ENCODE data around the gene SPAG7. TPM values are rescaled to one million over a fixed set of nuclear protein-coding genes. Genes with fewer than 3 reads are reported as not detected.
A peak's percentile ranks its signal among the peaks of the same experiment; 100 is the strongest.

SPAG7 gene
- total and polyA plus RNA-seq, 8 donors: 15.8 to 58.4 (median 25.2) TPM

GRCh38 chr17:4958102-4958501 lies 9.5 kb downstream of the SPAG7 start:
- FAIRE-seq: no peak
- intact Hi-C loops (cut with DNase I): no loop called here
- WGBS, 2 donors: 47 to 53% methylated on average over 3 of the region's 3 CpGs

GRCh38 chr17:4956493-4957061 lies 11.0 kb downstream of the SPAG7 start:
- no peak overlapping the region for H3K27ac ChIP-seq
- H3K27me3 ChIP-seq: no peaks in the 10 kb centered on the region
- peaks cover 5 to 15% (median 6%) of the 10 kb centered on the region in 3 donors for H3K36me3 ChIP-seq
- FAIRE-seq (no peak), DNase-seq (peak in 3 of 6 donors; percentile 27 to 79 (median 67)), ATAC-seq (peak in 2 of 4 donors; percentile 50 to 51)
- WGBS, 2 donors: 66 to 76% methylated on average over 10 of the region's 10 CpGs
- peak in 2 of 4 donors; percentile 12 to 18 for TF ChIP-seq CTCF (IDR thresholded peaks at IDR 0.05)
- intact Hi-C loops (cut with DNase I): no loop called here
- no peak overlapping the region for H3K4me3 ChIP-seq
- no peaks in the 10 kb centered on the region for H3K4me1 ChIP-seq
- no peaks in the 10 kb centered on the region for H3K9me3 ChIP-seq

More at GRCh38 chr17:4958102-4958501, 9.5 kb downstream of the SPAG7 start:
- Histone ChIP-seq H3K4me3 (no peak overlapping the region), H3K36me3 (peaks cover 5 to 15% (median 6%) of the 10 kb centered on the region in 3 donors), H3K27ac (no peak overlapping the region), H3K27me3 (no peaks in the 10 kb centered on the region), H3K4me1 (no peaks in the 10 kb centered on the region), H3K9me3 (no peaks in the 10 kb centered on the region)
- no peak for TF ChIP-seq CTCF (IDR thresholded peaks at IDR 0.05)
- ATAC-seq (no peak), DNase-seq (no peak)

- H3K36me3 ChIP-seq: peaks cover 5 to 13% (median 6%) of the 10 kb centered on the region in 3 donors
- peak in 2 of 6 donors; percentile 21 to 36 for DNase-seq
- no peaks in the 10 kb centered on the region for H3K27me3 ChIP-seq
- no peak overlapping the region for H3K27ac ChIP-seq
- no peak for FAIRE-seq
- no peak for ATAC-seq
- no peak for TF ChIP-seq CTCF (IDR thresholded peaks at IDR 0.05)
- WGBS, 2 donors: 93 to 95% methylated on average over 8 of the region's 8 CpGs
- intact Hi-C loops (cut with DNase I): no loop called here
- H3K4me3 ChIP-seq: no peak overlapping the region
- H3K4me1 ChIP-seq: peaks cover 0 to 3% (median 0%) of the 10 kb centered on the region in 3 donors
- no peaks in the 10 kb centered on the region for H3K9me3 ChIP-seq
Observed at GRCh38 chr17:4955091-4955490, 12.5 kb downstream of the SPAG7 start.

- no peak for ATAC-seq
- Histone ChIP-seq H3K9me3 (no peaks in the 10 kb centered on the region), H3K4me3 (no peak overlapping the region), H3K27ac (no peak overlapping the region), H3K36me3 (no peaks in the 10 kb centered on the region), H3K4me1 (peaks cover 0 to 3% (median 0%) of the 10 kb centered on the region in 3 donors), H3K27me3 (no peaks in the 10 kb centered on the region)
- FAIRE-seq: no peak
- no peak for DNase-seq
- no peak for TF ChIP-seq CTCF (IDR thresholded peaks at IDR 0.05)
- 73 to 74% methylated on average over 14 of the region's 14 CpGs for WGBS, 2 donors
- intact Hi-C loops (cut with DNase I): no loop called here
Observed at GRCh38 chr17:4953451-4953961, 14.1 kb downstream of the SPAG7 start.

GRCh38 chr17:4951486-4951885 lies 16.1 kb downstream of the SPAG7 start:
- DNase-seq: peak in 1 of 6 donors; percentile 13
- TF ChIP-seq CTCF (IDR thresholded peaks at IDR 0.05): no peak
- Histone ChIP-seq H3K4me3 (no peak overlapping the region), H3K4me1 (peaks cover 0 to 5% (median 0%) of the 10 kb centered on the region in 3 donors), H3K9me3 (no peaks in the 10 kb centered on the region), H3K27me3 (no peaks in the 10 kb centered on the region), H3K36me3 (no peaks in the 10 kb centered on the region), H3K27ac (no peak overlapping the region)
- no peak for ATAC-seq
- FAIRE-seq: no peak
- WGBS, 2 donors: 62 to 68% methylated on average over 3 of the region's 3 CpGs
- intact Hi-C loops (cut with DNase I): no loop called here
